ENCODE data around the gene GRIA1.

GRCh38 chr5:153774686-153775085, 284.2 kb downstream of the GRIA1 start:
- no peak for TF ChIP-seq POLR2AphosphoS5 (IDR thresholded peaks at IDR 0.05)
- TF ChIP-seq CTCF (IDR thresholded peaks at IDR 0.05): no peak
- no peak for TF ChIP-seq POLR2A (IDR thresholded peaks at IDR 0.05)
